ENCODE results near the gene SEMA4B. TPM values are rescaled to one million over a fixed set of nuclear protein-coding genes. Genes with fewer than 3 reads are reported as not detected.

Gene SEMA4B
- total and polyA plus RNA-seq, 2 experiments from 2014 or later = 16.7 to 48.2 TPM

DNA sequence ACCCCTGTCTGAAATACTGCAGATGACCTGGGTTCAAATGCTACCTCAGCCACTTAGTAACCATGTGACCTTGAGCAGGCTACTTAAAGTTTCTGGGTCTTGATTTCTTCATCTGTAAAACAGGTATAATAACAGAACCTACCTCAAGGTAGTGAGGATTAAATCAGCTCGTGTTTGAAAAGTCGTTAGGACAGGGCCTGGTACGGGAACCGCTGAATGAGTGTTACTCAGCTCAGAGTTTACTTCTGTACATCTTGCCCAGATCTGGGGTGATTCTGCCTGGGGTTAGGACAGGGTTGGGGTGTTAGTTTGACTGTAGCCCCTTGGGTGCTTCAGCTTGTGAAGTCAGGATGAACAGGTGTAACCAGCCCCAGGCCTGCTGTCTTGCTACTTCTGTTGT is 1.8 kb downstream of the SEMA4B start (continued):
- TF ChIP-seq, protein P1, sequence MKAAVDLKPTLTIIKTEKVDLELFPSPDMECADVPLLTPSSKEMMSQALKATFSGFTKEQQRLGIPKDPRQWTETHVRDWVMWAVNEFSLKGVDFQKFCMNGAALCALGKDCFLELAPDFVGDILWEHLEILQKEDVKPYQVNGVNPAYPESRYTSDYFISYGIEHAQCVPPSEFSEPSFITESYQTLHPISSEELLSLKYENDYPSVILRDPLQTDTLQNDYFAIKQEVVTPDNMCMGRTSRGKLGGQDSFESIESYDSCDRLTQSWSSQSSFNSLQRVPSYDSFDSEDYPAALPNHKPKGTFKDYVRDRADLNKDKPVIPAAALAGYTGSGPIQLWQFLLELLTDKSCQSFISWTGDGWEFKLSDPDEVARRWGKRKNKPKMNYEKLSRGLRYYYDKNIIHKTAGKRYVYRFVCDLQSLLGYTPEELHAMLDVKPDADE (IDR thresholded peaks at IDR 0.05) = no peak
- TF ChIP-seq STAT1 (IDR thresholded peaks at IDR 0.05; ENCODE audit: unreplicated experiment) (no peak), JUNB (IDR thresholded peaks at IDR 0.05; ENCODE audit: unreplicated experiment) (no peak), POLR2AphosphoS5 (IDR thresholded peaks at IDR 0.05; ENCODE audit: low read depth) (no peak), NANOG (IDR thresholded peaks at IDR 0.05; ENCODE audit: borderline replicate concordance) (no peak), ZNF331 (CRISPR knock-in tag; IDR thresholded peaks at IDR 0.05; ENCODE audit: low read depth) (no peak)
- TF ChIP-seq, protein P2, sequence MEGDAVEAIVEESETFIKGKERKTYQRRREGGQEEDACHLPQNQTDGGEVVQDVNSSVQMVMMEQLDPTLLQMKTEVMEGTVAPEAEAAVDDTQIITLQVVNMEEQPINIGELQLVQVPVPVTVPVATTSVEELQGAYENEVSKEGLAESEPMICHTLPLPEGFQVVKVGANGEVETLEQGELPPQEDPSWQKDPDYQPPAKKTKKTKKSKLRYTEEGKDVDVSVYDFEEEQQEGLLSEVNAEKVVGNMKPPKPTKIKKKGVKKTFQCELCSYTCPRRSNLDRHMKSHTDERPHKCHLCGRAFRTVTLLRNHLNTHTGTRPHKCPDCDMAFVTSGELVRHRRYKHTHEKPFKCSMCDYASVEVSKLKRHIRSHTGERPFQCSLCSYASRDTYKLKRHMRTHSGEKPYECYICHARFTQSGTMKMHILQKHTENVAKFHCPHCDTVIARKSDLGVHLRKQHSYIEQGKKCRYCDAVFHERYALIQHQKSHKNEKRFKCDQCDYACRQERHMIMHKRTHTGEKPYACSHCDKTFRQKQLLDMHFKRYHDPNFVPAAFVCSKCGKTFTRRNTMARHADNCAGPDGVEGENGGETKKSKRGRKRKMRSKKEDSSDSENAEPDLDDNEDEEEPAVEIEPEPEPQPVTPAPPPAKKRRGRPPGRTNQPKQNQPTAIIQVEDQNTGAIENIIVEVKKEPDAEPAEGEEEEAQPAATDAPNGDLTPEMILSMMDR (conservative IDR thresholded peaks at IDR 0.05; ENCODE audit: low read depth in 2 of 2) = no peak

DNA sequence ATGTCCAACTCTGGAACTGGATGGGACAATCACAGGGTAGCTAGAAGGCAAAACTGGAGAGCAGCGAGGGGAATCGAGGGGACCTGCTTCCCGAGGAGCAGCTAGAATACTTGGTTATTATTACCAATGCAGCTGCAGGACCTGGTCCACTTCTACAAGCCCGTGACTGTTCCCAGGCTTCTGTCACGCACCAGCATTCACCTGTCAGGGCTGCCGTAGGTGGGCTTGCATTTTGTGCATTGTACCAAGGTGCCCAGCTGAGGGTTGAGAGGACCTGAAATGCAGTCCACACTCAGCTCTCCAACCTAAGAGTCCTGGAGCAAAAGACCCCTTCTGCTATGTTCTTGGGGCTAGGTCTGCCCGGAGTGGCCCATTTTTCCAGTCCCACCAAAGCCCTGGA is 2.3 kb downstream of the SEMA4B start:
- no peaks in the 10 kb centered on the region for H3K9me3 Mint-ChIP-seq
- H3K27ac Mint-ChIP-seq = no peak overlapping the region
- Histone ChIP-seq H3K36me3 (ENCODE audit: insufficient read depth) (no peaks in the 10 kb centered on the region), H3K27me3 (ENCODE audit: insufficient read depth) (no peaks in the 10 kb centered on the region), H3K4me2 (no peak overlapping the region), H4K20me1 (replicated peaks; ENCODE audit: insufficient read depth) (peaks cover 15% of the 10 kb centered on the region), H2AFZ (no peak overlapping the region), H3K4me3 (no peak overlapping the region), H3K9me2 (ENCODE audit: insufficient read depth) (no peaks in the 10 kb centered on the region), H3F3A (replicated peaks; ENCODE audit: low read depth) (peaks cover 7% of the 10 kb centered on the region; the same call in 1 of the 2 replicates), H3K27ac (ENCODE audit: low read depth) (no peak overlapping the region), H3K4me1 (ENCODE audit: insufficient read depth) (peaks cover 14% of the 10 kb centered on the region), H3K79me2 (replicated peaks; ENCODE audit: insufficient read depth) (peaks cover 41% of the 10 kb centered on the region)
- H3K36me3 Mint-ChIP-seq (ENCODE audit: low read depth) = peaks cover 8% of the 10 kb centered on the region; the same call in 1 of the 3 replicates
- H3K27me3 Mint-ChIP-seq (ENCODE audit: insufficient read depth, low read depth, poor library complexity) = peaks cover 9% of the 10 kb centered on the region
- no peak for DNase-seq (ENCODE audit: low spot score)
- no peak overlapping the region; the same call in 2 of the 3 replicates for H3K4me3 Mint-ChIP-seq
- no peak for ATAC-seq
- peaks cover 18% of the 10 kb centered on the region for H3K4me1 Mint-ChIP-seq
- TF ChIP-seq STAT1 (IDR thresholded peaks at IDR 0.05; ENCODE audit: unreplicated experiment) (no peak), POLR2AphosphoS5 (IDR thresholded peaks at IDR 0.05; ENCODE audit: low read depth) (no peak), JUNB (IDR thresholded peaks at IDR 0.05; ENCODE audit: unreplicated experiment) (no peak), CREB1 (CRISPR knock-in tag; IDR thresholded peaks at IDR 0.05; ENCODE audit: low read depth) (no peak), NANOG (IDR thresholded peaks at IDR 0.05; ENCODE audit: borderline replicate concordance) (no peak), ZNF331 (CRISPR knock-in tag; IDR thresholded peaks at IDR 0.05; ENCODE audit: low read depth) (no peak), EZH2phosphoT487 (IDR thresholded peaks at IDR 0.05; ENCODE audit: unreplicated experiment) (no peak), ZNF114 (CRISPR knock-in tag; IDR thresholded peaks at IDR 0.05) (no peak), EZH2 (IDR thresholded peaks at IDR 0.05; ENCODE audit: low read depth, unreplicated experiment) (no peak)
- TF ChIP-seq, protein P3, sequence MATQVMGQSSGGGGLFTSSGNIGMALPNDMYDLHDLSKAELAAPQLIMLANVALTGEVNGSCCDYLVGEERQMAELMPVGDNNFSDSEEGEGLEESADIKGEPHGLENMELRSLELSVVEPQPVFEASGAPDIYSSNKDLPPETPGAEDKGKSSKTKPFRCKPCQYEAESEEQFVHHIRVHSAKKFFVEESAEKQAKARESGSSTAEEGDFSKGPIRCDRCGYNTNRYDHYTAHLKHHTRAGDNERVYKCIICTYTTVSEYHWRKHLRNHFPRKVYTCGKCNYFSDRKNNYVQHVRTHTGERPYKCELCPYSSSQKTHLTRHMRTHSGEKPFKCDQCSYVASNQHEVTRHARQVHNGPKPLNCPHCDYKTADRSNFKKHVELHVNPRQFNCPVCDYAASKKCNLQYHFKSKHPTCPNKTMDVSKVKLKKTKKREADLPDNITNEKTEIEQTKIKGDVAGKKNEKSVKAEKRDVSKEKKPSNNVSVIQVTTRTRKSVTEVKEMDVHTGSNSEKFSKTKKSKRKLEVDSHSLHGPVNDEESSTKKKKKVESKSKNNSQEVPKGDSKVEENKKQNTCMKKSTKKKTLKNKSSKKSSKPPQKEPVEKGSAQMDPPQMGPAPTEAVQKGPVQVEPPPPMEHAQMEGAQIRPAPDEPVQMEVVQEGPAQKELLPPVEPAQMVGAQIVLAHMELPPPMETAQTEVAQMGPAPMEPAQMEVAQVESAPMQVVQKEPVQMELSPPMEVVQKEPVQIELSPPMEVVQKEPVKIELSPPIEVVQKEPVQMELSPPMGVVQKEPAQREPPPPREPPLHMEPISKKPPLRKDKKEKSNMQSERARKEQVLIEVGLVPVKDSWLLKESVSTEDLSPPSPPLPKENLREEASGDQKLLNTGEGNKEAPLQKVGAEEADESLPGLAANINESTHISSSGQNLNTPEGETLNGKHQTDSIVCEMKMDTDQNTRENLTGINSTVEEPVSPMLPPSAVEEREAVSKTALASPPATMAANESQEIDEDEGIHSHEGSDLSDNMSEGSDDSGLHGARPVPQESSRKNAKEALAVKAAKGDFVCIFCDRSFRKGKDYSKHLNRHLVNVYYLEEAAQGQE (IDR thresholded peaks at IDR 0.05; ENCODE audit: unreplicated experiment) = no peak
- TF ChIP-seq, protein P1 (IDR thresholded peaks at IDR 0.05) = no peak

Data from GM23338 (cell line).